HUDEP-2 (cell line): ENCODE data around the gene EVI2B.
"Not testable (repeated sequence)": the region's sequence is repeated elsewhere in the genome, so short reads cannot be mapped to it uniquely, and the experiment has no call there.

Experiments used
- DNase-seq, 76 experiments: peaks; one replicate each; lab custom pipeline; 2025; ENCODE audit not compliant: unreplicated experiment in 76 of 76; lab: John Stamatoyannopoulos, UW

Gene EVI2B, protein sequence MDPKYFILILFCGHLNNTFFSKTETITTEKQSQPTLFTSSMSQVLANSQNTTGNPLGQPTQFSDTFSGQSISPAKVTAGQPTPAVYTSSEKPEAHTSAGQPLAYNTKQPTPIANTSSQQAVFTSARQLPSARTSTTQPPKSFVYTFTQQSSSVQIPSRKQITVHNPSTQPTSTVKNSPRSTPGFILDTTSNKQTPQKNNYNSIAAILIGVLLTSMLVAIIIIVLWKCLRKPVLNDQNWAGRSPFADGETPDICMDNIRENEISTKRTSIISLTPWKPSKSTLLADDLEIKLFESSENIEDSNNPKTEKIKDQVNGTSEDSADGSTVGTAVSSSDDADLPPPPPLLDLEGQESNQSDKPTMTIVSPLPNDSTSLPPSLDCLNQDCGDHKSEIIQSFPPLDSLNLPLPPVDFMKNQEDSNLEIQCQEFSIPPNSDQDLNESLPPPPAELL

DNA sequence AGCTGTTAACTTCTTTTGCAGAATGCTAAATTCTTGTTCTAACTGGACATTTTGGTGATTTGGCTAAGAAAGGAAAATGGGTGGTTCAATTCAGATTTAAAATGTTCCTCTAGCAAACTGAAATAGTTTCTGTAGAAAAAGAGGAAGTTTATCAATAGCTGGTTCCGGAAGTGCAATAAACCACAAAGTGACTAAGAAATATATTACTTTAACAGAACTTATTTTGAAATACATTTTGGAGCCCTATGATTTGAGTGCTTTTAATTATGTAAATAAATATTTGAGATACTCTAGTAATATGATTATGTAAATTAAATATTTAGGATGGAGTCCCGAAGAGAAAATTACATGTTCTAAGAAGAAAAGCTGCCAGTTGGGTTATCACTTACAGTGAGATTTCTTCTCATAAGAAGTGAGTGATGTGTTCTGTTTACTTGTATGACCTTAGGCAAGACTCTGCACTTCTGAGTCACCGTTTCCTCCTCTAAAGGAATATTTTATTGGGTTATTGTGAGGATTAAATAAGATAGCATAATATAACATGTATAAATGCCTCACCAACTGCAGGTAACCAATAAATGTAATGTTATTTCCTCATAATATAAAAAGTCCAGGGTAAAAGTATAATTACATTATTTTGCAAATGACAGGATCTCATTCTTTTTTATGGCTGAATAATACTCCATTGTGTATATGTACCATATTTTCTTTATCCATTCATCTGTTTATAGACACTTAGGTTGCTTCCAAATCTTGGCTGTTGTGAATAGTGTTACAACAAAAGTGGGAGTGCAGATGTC lies at the start of gene EVI2B:
Gene EVI2B (minus strand): TSS at position 73 of the 800 bp plus-strand sequence. CDS start 8,445 bp downstream, outside the sequence.
- DNase-seq: peak in 11 of 76 experiments; percentile 12 to 53 (median 39)

DNA sequence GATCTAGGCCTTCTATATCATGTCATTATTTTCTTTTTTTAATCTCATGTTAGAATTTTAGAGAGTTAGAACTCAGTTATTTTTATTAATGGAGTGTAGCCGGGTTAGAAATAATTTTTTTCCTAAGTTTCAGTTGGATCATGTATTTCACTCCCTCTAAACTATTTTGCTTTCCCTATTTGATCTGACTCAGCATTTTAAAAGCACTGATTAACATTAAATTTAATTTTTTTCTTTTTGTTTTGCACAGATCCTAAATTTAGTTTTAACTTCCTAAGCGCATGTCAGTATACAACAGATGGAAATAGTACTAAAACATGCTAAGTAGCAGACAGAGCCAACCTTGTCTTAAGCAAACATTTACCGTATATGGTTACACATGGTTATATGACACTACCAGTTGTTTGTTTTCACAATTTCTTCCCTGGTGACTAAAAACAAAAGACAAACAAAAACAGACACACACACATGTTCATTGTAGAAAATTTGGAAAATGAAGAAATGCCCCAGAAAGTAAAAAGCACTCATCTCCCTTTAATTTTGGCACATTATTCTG lies 44.1 kb upstream of the EVI2B start:
- DNase-seq: no peak

DNA sequence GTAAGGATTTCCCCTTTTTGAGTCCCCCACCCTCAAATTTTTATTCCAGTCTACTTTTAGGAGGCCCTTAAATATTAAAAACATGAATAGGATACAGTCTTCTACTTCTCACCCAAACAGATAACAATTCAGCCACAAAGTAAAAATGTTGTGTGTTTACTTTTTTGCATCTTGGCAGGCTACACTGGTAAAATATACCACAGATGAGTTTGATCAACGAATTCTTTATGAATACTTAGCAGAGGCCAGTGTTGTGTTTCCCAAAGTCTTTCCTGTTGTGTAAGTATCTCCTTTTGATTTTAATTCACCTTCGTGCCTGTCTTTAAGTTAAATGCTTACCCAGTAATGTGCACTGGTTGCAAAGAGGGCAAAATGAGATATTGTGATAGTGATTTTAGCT lies 43.2 kb upstream of the EVI2B start:
- no peak for DNase-seq

DNA sequence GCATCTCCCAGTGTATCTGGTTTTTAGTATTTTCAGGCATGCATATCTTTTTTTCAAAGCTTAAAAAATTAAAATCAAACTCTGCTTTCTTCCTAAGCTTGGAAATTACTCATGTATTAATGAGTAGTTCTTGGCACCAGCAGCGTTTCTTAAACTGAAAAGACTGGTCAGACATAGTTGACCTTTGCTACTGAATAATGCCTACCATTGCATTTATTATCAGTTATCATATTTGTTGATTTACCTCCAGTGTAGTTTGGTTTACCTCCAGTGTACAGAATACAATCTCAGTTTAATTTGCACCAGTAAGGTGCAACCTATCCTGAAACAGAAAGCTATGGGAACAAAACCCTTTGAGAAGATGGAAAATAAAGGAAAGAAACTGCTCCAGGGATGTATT lies 42.1 kb upstream of the EVI2B start:
- no peak for DNase-seq

DNA sequence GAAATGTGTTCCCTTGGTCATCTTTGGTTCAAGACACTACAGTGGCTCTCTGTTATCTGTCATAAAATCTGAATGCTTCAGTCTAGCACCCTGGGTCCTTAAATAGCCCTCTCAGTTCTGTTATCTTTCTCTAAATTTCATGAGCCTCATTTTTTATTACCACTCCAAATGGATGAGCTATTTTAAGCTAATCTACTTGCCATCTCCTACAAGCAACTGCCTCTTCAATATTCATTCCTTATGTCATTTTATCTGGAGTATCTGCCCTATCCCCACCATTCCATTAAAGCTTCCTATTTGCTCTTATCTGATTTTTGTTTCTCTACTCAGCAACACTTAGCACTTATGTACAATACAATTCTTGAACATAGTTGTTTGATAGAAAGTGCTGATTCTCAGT lies 35.6 kb upstream of the EVI2B start:
- DNase-seq: no peak

DNA sequence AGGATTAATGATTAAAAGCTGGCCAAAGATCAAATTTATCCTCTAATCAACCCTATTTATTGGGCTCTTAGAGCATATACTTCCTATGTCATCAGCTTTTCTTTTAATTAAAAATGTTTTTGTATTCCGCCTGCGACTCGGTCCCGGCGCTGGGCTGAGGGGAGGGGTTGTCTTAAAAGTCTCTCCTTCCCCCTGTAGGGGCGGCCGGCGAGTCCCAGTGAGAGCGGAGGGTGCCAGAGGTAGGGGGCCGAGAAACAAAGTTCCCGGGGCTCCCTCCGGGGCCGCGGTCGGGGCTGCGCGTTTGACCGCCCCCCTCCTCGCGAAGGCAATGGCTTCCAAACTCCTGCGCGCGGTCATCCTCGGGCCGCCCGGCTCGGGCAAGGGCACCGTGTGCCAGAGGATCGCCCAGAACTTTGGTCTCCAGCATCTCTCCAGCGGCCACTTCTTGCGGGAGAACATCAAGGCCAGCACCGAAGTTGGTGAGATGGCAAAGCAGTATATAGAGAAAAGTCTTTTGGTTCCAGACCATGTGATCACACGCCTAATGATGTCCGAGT lies 31.4 kb upstream of the EVI2B start:
- not testable (repeated sequence) for DNase-seq

DNA sequence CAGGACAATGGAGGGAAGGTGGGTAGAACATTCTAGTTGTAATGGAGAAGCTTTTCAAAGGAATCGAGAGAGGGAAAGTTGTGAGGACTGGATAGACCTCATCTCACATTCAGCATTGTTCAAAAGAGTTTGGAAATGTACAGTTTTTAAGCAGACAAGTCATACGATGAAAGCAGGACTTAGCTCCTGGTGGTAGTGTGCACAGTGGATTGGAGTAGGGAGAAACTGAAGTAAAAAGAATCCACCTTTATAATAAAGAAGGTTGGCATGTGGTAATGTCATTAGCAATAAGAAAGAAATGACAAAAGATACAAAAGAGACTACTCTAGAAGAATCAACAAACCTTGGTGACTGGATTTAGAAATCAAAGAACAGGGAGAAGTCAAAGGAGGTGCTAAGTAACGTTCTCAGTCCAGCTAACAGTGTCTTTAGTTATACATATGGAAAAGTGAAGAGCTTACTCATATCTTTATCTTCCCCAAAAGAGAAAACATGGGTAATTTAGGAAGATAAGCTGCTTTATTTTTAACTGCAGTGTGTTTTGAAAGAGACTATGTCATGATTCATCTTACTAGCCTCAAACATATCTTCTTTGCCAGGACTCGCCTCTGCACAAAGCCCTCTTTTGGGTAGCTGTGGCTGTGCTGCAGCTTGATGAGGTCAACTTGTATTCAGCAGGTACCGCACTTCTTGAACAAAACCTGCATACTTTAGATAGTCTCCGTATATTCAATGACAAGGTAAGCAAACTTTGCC lies 26.2 kb upstream of the EVI2B start:
- peak in 49 of 76 experiments; percentile 1 to 61 (median 22) for DNase-seq

DNA sequence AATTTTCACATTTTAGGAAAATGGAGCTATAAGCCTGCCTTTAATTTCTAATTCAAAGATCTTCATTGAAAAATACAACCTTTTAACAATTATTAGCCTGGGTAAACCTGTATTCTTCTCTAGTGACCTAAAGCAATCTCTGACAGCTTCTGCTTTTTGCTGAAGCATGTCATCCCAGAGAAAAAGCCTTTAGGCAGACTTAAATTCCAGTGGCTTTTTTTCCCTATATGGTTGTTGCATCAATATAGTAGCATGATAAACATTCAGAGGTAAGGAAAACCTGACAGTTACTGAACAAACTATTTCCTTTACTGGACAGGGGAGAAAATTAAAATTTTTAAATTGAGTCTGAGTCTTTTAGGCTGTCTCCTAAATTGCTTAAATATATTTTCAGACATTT lies 15.4 kb upstream of the EVI2B start:
- no peak for DNase-seq

DNA sequence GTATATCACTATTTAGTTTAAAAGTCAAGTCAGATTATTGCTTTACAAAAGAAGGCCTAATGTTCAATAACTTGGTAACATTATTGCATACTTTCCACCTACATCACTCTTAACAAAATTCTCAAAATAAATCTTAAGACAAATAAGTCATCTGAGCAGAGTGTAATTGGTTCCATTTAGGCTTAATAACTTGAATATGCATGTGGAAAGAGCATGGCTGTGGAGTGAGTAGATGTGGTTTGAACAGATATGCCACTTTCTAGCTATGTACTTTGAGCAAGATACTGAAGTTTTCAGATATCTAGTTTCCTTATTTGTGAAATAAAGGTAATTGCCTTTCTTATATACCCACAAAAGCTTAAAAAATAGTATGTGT lies 14.3 kb upstream of the EVI2B start:
- DNase-seq: no peak

DNA sequence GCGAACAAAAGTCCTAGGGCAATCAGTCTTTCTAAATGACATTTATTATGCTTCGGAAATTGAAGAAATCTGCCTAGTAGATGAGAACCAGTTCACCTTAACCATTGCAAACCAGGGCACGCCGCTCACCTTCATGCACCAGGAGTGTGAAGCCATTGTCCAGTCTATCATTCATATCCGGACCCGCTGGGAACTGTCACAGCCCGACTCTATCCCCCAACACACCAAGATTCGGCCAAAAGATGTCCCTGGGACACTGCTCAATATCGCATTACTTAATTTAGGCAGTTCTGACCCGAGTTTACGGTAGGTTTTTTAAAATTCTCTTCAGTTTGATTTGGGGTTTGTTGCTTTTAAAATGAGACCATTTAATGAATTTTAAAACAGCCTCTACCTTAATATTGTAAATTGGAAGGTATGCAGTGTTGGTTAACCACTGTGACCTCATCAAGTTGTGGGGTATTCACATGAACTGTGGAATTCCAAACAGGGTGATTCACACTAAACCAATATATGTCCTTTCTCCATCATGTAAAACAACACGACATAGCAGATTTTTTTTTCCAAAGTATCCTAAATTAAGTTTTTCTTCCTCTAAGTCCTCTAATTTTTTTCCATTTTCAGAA lies 13.8 kb upstream of the EVI2B start:
- DNase-seq: no peak

DNA sequence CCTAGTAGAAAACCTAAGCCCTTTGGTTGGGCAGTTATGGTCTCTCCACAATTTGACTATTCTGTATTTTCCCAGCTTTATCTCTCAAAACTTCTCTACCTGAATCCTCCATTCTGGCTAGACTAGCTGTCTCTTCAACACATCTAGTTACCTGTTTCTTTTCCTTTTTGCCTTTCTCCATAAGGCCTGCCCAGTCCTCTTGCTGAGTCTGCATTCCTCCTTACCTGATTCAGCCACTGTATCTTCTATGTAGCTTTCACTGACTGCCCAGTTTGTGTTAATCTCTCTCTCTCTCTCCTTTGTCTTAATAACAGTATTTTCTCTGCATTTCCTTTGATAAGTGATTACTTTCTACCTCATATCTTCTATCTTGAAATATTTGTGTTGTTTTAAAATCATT lies 9.7 kb upstream of the EVI2B start:
- DNase-seq: no peak

DNA sequence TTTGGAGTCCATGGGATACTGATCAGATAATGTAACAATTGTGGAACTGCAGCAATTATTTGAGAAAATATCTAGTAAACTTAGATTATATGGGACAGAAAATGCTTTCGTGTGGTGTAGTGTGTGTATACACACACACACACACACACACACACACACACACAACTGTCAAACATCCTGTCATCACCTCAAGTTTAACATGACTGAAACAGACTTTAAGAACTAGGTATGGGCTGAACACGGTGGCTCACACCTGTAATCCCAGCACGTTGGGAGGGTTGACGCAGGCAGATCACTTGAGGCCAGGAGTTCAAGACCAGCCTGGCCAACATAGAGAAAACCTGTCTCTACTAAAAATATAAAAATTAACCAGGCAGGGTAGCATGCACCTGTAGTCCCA lies 8.1 kb upstream of the EVI2B start:
- no peak for DNase-seq

DNA sequence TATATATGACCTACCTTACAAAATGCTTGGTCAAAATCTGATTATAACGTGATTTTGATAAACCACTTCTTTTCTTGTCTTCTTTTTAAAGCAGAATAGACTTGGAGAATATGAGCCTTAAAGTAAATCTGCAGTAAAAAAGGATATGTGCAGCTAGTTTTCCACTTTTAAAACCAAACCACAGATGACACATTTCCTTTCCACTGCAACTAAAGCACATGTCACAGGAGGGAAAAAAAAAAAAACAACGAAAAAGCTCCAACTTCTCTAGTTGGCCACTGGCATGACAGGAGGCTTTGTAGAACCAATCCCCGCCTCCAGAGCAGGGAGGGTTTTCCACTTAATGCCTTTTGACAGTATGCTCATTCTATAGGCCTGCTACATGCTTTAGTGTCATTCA lies 7.6 kb upstream of the EVI2B start, which contains the start of gene EVI2A:
Gene EVI2A (minus strand): TSS at position 142 of the 400 bp plus-strand sequence. CDS start 2,609 bp downstream, outside the sequence.
- DNase-seq: peak in 4 of 76 experiments; percentile 5 to 22 (median 10)

DNA sequence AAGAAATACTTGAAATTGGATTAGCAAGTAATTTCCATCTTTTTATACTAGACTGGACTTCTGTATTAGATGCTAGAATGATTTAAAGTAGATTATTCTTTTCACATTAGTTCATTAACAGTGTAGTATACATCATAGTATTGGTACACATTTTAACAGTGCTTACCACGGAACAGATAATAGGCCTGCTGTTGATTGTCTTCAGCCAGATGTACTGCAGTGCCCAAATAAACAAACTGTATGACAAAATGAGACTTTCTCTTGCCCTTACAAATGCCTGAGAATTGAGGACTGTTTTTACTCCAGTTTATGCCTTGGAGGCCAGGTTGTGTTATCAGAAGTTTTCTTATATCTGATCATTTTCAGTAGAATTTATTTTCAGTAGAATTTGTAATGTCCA lies 6.9 kb upstream of the EVI2B start:
- DNase-seq: no peak

DNA sequence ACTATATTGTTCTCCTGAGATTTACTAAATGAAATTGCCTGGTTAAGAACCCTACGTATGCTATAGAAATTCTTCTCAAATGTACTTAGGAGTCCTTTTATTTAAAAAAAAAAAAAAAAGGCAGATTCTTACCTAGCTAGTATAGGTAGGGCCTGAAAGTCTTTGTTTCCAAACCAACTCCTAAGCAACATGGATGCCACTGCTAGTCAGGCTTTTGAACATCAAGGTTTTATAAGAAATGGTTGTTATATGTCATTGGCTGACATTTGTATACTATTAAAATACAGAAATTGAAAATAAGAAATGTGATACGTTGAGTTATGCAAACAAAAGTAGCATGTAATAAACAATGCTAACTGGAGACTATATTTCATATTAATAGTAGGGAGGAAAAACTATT lies 6.4 kb upstream of the EVI2B start:
- no peak for DNase-seq

DNA sequence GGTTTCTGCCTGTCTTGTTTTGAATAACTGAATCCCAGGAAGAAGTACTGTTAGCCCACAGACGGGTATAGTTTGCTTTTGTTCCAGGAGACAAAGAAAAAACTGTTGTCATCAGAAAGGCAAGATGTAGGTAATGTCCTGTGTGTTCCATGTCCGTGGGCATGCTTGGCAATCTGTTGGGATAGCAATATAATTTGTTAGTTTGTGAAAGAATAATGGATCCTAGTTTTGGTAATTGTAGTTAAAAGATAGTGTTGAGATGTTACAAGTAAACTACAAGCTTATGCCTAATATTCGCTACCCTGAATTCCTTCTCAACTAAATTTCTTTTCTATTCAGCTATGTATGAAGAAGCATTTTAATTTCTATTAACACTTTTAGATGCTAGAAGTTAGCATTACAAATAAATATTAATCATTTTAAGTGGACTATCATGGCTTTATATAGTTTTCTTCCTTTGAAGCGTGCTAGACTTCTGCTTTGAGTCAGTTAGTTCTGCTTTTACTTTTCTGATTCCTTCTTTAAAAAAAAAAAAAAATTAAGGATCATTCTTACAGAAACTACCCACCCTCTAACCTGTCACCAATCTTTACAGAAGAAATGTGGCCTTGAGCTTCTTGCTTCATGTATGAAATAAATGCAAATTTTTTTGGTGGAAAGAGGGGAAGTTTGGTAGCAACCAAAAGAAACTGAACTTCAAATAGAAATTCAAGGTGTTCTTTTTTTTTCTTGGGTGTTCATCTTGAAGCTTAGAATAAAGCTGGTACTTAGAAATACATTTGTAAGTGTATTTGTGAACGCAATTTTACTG lies 5.2 kb upstream of the EVI2B start:
- no peak for DNase-seq

DNA sequence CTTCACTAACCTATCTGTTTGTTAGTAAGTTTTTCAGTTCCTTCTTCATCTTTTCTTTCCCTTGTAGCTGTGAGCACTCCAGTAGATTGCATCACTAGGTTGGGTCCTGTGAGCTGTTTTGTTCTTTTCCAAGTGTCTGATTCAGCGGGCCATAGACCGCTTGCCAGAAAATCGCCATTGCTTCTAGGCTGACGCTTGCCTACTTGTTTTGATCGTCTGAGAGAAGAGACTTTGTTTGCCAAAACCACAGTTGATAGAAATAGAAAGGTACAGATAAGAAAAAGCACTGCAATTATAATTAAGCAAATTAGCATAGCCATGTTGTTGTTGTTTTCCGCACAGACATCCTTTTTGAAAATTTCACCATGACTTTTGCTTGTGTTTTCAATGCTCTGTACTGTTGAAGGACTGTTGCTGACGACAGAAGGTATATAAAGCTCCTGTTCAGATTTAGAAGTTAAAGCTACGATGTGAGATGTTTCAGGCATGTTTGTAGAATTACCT lies 4.5 kb upstream of the EVI2B start:
- peak in 9 of 76 experiments; percentile 2 to 35 (median 10) for DNase-seq

DNA sequence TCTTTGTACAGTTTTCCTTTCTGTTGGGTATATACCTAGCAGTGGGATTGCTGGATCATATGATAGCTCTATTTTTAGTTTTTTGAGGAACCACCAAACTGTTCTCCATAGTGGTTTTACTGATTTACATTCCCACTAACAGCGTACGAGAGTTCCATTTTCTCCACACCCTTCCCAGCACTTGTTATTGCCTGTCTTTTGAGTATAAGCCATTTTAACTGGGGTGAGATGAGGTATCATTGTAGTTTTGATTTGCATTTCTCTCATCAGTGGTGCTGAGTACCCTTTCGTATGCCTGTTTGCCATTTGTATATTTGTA lies 887 bp upstream of the EVI2B start:
- no peak for DNase-seq

DNA sequence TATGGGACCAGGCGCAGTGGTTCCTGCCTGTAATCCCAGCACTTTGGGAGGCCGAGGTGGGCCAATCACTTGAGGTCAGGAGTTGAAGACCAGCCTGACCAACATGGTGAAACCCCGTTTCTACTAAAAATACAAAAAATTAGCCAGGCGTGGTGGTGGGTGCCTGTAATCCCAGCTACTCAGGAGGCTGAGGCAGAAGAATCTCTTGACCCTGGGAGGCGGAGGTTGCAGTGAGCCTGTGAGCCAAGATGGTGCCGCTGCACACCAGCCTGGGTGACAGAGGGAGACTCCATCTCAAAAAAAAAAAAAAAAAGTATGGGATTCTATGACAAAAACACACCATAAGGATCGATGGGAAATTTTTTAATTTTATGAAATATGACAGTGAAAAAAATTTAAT lies 1.6 kb downstream of the EVI2B start:
- DNase-seq: not testable (repeated sequence)
